Mucosa of stomach (tissue), 1 donor: ENCODE data around the gene CEP85L.

Source experiments
- H3K27me3 ChIP-seq: one replicate; pipeline ENCODE4 v1.7.0; 2013; ENCODE audit warnings: mild to moderate bottlenecking, low read length; ENCODE audit not compliant: control insufficient read depth, insufficient read depth
- H3K36me3 ChIP-seq: one replicate; pipeline ENCODE4 v1.7.0; 2013; ENCODE audit warnings: low read length; ENCODE audit not compliant: control insufficient read depth, insufficient read depth
- H3K4me1 ChIP-seq: one replicate; pipeline ENCODE4 v1.7.0; 2013; ENCODE audit warnings: mild to moderate bottlenecking, low read length; ENCODE audit not compliant: control insufficient read depth, insufficient read depth
- H3K4me3 ChIP-seq: one replicate; pipeline ENCODE4 v1.7.0; 2013; ENCODE audit warnings: low read length
- H3K9ac ChIP-seq: one replicate; pipeline ENCODE4 v1.7.0; 2013; ENCODE audit warnings: mild to moderate bottlenecking, low read length, moderate library complexity
- H3K9me3 ChIP-seq: one replicate; pipeline ENCODE4 v1.7.0; 2013; ENCODE audit warnings: mild to moderate bottlenecking, low read length, moderate library complexity; ENCODE audit not compliant: control insufficient read depth
- donor health status: Pancreatic carcinoma.

CEP85L gene

DNA sequence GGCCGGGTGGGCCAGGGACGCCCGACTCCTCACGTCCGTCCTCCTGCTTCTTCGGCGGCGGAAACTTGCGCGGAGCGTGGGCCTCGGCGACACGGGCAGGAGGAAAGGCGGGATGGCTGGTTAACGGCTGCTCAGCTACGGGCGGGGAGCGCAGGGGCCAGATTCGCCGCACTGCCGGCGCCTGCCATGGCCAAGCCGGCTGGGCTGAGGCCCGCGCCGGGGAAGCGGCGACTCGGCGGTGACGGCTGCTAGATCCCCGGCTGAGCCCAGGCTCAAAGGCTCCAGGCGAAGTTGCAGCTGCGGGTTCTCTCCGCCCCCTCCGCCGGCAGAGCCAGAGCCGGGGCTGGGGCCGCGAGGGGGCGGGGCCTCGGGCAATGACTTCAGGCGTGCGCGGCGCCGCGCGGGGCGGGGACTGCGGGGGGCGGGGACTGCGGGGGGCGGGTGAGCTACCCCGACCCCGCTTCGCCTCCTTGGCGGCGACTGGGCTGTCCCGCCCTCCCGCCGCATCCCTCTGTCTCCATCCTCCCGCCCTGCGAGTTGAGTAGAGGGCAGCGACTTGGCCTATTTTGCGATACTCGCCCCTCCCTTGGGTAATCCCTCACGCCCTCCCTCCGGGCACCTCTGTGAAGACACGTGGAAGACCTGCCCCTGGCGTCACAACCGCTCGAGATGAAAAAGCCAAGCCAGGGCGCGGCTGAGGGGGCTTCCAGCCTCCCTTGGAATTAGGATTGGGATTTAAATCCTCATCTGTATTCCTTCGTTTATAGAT, at the start of gene CEP85L:
Gene CEP85L, minus strand, starts transcription at position 310 of the 769 bp plus-strand sequence. CDS start 322 bp downstream, outside the sequence.
- Histone ChIP-seq H3K4me1 (no peaks in the 10 kb centered on the region), H3K9me3 (no peaks in the 10 kb centered on the region), H3K4me3 (peak within 1 kb of the TSS; percentile 90), H3K9ac (peak within 1 kb of the TSS; percentile 85), H3K27me3 (no peaks in the 10 kb centered on the region), H3K36me3 (no peaks in the 10 kb centered on the region)

DNA sequence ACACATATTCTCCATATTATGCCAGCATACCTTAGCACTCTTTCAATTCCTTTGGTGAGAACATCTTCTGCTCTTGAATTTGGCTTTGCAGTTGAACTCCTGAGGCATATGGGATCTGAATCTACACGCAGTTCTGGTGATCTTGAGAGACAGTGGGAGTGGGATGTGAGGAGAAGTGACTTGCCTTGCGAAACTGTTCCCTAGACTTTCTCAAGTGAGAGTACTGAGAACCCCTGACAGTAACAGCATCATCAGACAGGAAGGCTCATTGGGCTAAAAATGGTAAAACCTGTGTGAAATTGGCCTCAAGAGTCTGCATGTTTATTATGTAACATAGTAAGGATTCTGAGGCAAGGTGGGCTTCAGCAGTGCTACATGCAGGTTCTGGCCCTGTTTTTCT, 49.1 kb upstream of the CEP85L start:
- H3K27me3 ChIP-seq, result no peaks in the 10 kb centered on the region
- H3K9ac ChIP-seq, result no peak overlapping the region
- no peak overlapping the region for H3K4me3 ChIP-seq
- H3K4me1 ChIP-seq, result no peaks in the 10 kb centered on the region
- H3K9me3 ChIP-seq, result no peaks in the 10 kb centered on the region
- H3K36me3 ChIP-seq, result no peaks in the 10 kb centered on the region

DNA sequence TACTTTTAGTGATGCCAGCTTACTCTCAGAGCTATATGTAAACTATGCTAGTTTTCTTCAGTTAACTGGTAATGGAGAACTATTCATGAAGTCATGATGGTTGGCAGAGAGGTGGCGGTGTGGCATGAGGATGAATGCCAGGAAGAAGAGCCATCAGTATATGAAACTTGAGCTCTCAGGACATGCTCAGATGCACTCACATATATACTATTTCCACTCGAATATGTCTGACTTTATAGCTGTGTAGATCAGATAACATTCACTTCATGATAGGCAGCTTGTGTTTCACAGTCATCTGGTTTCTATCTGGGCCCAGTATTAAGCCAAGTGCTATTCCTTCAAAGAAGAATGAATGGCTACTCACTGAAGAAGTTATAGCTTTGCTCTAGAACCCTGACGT, 46.2 kb upstream of the CEP85L start:
- Histone ChIP-seq H3K27me3 (no peaks in the 10 kb centered on the region), H3K9ac (no peak overlapping the region), H3K4me3 (no peak overlapping the region), H3K4me1 (no peaks in the 10 kb centered on the region), H3K36me3 (no peaks in the 10 kb centered on the region), H3K9me3 (no peaks in the 10 kb centered on the region)

DNA sequence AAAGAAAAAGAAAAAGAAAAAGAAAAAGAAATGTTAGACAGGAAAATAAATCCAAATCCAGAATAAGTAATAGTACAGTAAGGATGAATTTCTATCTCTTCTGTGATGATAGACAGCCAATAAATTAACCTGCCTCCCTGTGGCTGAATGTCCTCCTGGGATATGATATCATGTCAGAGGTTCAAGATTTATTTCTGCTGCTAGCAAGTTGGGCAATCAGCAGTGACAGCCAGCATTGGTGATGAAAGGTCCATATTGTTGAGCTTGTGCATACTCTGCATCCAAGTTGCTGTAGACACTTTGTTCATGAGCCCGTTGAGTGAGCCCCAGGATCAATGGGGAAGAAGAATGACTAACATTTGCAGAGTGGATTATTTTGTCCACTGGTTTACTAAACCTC, 44.9 kb upstream of the CEP85L start:
- H3K27me3 ChIP-seq, result no peaks in the 10 kb centered on the region
- H3K4me3 ChIP-seq, result no peak overlapping the region
- H3K9me3 ChIP-seq, result no peaks in the 10 kb centered on the region
- H3K4me1 ChIP-seq, result no peaks in the 10 kb centered on the region
- no peaks in the 10 kb centered on the region for H3K36me3 ChIP-seq
- no peak overlapping the region for H3K9ac ChIP-seq

DNA sequence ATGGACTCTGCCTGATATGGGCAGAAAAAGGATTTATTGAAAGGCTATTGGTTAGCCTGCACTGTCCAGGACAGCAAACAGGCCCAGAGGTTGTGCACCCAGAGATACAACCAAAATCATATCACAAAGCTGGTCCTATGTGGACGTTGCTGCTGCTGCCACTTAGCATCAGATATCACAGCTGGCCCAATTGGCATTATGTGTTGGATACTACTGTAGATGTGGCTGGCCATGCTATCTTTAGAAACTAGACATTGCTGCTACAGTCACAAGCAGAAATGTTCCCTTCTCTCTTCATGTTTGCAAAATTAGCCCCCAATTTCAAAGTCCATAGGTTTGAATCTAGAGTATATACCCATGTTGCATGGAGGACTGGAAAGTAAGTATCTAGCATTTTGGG, 42.2 kb upstream of the CEP85L start:
- H3K4me1 ChIP-seq, result no peaks in the 10 kb centered on the region
- no peak overlapping the region for H3K9ac ChIP-seq
- H3K4me3 ChIP-seq, result no peak overlapping the region
- H3K27me3 ChIP-seq, result no peaks in the 10 kb centered on the region
- H3K36me3 ChIP-seq, result no peaks in the 10 kb centered on the region
- H3K9me3 ChIP-seq, result no peaks in the 10 kb centered on the region

DNA sequence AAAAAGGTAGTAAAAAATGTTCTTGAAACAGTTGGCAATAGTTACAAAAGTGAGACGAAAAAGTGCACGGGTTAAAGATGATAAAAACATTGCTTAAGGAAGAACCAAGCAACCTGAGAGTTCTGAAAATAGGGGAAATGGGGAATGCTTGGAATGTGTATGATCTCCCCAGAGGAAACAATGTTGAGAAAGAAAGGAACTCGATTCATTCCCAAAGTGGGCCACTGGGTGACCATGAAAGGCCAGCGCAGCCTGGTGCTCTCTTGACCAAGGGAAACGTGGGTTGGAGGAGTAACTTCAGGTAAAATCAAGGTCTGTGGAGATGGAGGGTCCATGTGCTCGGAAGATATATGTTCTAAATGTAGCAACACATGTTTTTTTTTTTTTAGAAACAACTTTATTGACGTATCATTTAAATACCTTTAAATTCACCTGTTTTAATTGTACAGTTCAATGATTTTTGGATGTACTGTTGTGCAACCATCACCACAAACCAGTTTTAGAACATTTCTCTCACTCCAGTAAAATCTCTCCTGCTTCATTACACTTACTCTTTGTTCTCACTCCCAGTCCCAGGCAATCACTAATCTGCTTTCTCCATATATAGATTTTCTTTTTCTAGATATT, 34.5 kb upstream of the CEP85L start:
- H3K36me3 ChIP-seq, result no peaks in the 10 kb centered on the region
- H3K9me3 ChIP-seq, result no peaks in the 10 kb centered on the region
- no peak overlapping the region for H3K4me3 ChIP-seq
- no peak overlapping the region for H3K9ac ChIP-seq
- H3K4me1 ChIP-seq, result peaks cover 30% of the 10 kb centered on the region
- no peaks in the 10 kb centered on the region for H3K27me3 ChIP-seq

DNA sequence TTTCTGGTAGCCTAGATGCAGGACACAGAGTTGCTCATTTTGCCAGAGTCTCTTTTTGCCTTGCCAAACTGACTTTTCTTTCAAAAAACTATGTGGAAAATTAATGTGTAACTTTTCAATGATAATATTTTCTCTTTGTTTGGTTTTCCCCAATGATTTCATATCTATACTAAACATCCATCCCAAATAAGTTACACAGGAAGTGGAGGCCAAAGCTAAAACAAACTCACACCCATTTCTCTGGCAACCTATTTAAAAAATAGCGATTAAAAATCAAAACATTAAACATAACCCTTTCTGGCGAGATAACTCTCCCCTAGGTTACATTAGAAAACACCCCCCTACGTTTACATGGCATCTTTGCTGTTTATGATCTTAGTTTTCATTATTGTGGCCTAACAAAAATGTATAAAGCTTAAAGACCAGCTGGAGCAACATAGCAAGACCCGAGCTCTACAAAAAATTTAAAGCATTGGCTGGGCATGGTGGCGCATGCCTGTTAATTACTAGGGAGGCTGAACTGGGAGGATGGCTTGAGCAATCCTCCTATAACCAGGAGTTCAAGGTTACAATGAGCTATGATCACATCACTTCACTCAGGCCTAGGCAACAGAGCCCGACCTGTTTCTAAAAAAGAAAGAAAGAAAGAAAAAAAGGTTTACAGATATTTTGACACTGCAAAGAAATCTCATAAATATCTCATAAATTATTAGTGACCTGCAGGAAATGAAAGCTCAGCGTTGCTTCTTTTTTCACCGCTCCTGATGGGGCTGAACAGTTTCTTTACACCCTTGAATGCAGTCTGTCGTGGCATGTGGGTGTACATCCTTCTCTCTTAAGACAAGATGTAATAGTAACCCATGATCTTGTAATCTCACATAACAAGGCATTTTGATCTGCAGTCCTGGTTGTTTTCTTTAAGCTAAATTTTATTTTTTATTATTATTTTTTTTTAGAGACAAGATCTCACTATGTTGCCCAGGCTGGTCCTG, 32.8 kb upstream of the CEP85L start:
- Histone ChIP-seq H3K9me3 (no peaks in the 10 kb centered on the region), H3K9ac (no peak overlapping the region), H3K36me3 (no peaks in the 10 kb centered on the region), H3K4me1 (peaks cover 48% of the 10 kb centered on the region), H3K4me3 (no peak overlapping the region), H3K27me3 (no peaks in the 10 kb centered on the region)

DNA sequence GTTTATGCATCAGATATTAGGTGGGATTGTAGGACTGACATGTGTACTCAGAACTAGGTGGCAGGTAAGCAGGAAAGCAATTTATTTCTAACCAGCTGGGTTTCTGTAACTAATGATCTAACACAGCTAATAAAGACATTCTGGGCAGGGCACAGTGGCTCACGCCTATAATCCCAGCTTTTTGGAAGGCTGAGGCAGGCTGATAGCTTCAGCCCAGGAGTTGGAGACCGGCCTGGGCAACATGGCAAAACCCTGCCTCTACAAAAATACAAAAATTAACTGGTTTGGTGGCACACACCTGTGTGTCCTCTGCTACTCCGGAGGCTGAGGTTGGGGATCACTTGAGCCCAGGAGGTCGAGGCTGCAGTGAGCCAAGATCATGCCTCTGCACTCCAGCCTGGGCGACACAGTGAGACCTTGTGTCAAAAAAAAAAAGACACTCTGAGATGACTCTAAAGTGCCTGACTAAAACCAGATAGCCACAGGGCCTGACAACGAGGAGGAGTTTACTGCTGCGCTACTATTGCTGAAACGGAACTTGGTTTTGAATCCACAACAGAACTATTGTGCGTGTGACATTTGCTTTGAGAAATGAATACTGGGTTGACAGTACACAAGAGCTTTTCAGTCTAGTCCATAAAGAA, 29.2 kb upstream of the CEP85L start:
- no peaks in the 10 kb centered on the region for H3K27me3 ChIP-seq
- H3K4me3 ChIP-seq, result no peak overlapping the region
- peaks cover 61% of the 10 kb centered on the region for H3K4me1 ChIP-seq
- no peaks in the 10 kb centered on the region for H3K36me3 ChIP-seq
- H3K9me3 ChIP-seq, result no peaks in the 10 kb centered on the region
- peak overlapping the region; percentile 45 for H3K9ac ChIP-seq

DNA sequence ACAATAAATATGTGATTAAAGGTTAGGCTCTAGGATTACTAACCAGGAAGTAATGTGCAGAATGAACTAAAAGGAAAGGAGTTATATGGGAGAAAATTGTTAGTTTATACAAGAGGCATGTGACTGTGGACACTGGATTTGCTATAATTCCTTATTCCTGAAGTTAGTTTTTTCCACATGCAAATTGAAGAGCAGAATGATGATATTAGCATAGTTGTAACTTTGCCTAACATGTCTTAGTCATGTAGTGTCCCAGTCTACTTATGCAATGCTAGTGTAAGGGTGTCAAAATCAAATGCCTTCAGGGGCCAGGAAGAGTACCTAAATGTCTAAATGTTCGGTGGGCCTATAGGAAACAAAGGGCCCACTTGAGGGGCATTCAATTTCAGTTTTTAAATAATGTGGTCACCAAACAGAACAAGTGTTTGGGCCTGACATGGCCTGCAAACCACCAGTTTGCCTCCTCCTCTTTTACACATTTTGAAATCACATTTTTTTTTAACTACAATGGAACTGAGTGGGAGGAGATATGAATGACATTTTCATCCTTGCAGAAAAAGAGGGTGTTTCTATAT, 28.0 kb upstream of the CEP85L start:
- Histone ChIP-seq H3K4me1 (peaks cover 57% of the 10 kb centered on the region), H3K9me3 (no peaks in the 10 kb centered on the region)

DNA sequence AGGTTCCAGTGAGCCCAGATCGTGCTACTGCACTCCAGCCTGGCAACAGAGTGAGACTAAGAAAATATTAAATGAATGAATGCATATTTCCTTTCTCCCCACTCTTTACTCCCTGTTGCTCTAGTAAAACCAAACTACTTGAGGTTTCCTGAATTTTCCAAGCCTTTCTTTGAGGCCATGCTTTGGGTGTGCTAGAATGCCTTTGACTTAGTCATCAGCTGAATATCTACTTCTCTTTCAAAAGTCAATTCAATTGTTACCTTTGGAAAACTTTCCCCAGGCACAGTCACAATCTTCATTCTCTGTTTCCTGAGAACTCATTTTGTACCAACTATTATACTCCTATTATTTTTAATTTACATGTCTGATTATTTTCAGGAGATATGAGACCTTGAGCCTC, 27.5 kb upstream of the CEP85L start:
- Histone ChIP-seq H3K9ac (no peak overlapping the region), H3K4me1 (peaks cover 52% of the 10 kb centered on the region), H3K27me3 (no peaks in the 10 kb centered on the region), H3K4me3 (no peak overlapping the region), H3K9me3 (no peaks in the 10 kb centered on the region), H3K36me3 (no peaks in the 10 kb centered on the region)

More for the DNA sequence above, 28.0 kb upstream of the CEP85L start:
- Histone ChIP-seq H3K27me3 (no peaks in the 10 kb centered on the region), H3K4me3 (no peak overlapping the region), H3K9ac (no peak overlapping the region), H3K36me3 (no peaks in the 10 kb centered on the region)

DNA sequence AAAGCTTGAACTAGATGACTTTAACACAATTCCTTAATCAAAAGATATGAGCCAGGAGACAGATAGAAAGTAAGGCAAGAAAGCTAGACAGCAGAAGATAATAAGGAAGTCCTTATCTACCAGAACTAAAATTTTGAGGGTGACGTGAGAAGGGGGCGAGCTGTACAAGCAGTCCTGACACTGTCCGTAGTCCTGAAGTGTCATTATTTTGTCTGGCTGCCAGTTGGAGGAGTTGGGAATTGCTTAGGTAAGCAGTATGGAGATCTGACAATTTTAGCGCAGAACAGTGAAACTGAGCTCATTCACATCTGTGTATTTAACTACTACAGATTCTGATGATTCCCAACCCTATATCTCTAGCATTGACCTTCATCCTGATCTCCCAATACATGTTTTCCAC, 25.8 kb upstream of the CEP85L start:
- H3K9ac ChIP-seq, result no peak overlapping the region
- no peak overlapping the region for H3K4me3 ChIP-seq
- H3K36me3 ChIP-seq, result no peaks in the 10 kb centered on the region

More for the DNA sequence above, 25.8 kb upstream of the CEP85L start:
- H3K27me3 ChIP-seq, result no peaks in the 10 kb centered on the region
- peaks cover 35% of the 10 kb centered on the region for H3K4me1 ChIP-seq
- H3K9me3 ChIP-seq, result no peaks in the 10 kb centered on the region
